ENCODE measurements around the gene PUS7L. TPM values are rescaled to one million over a fixed set of nuclear protein-coding genes. Genes with fewer than 3 reads are reported as not detected.

Gene PUS7L
- total and polyA plus RNA-seq, 2 of the 13 experiments (the other 11 are each of a cell fraction or from before 2014, with no cell fraction given) = 6.5 to 37.6 TPM

DNA sequence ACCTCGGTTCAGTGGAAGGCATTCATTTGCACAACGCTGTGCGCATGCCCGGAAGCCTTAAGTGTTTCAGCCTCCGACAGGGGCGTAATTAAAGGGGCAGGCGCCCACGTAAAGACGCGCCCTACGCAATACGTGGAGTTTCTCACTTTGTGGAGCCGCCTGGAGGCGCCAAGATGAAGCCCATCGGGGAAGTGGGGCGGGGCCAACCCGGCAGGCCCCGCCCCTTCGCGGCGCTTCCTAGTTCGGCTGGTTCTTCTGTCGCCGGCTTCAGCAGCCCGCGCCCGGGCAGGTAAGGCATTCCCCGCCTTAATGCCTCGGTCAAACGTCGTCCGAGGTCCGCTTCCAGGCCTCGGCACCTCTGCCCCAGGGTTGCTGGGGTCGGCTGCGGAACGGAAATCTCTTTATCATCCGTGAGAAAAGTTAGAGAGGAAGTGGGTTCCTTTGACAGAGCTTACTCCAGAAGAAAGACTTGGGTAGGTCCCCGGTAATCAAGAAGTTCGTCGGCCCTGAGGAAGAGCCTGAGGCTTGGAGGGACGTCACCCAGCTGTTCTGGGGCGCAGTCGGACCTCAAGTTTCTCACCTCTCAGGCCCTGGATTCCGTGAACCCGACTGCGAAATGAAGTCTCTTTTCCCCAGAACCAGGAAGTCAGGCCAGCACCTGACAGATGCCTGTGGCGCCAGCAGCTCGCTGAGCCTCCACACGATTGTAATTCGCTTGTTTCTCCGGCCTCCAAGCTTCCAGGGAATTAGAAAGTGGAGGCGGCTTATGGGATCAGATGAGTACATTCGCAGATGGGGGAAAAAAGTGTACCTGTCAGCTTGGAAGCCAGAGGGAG is at the start of gene PUS7L, which contains the start of gene IRAK4 (continued):
- TF ChIP-seq MTA1 (CRISPR knock-in tag; IDR thresholded peaks at IDR 0.05; ENCODE audit: borderline replicate concordance) (no peak), YY1 (IDR thresholded peaks at IDR 0.05; ENCODE audit: insufficient read depth, insufficient replicate concordance, low read depth, low read length) (peak; percentile 73), TBX2 (CRISPR knock-in tag; IDR thresholded peaks at IDR 0.05; ENCODE audit: borderline replicate concordance) (peak; percentile 12; the same call in 1 of the 2 replicates), NFATC3 (CRISPR knock-in tag; IDR thresholded peaks at IDR 0.05) (no peak), ZNF17 (CRISPR knock-in tag; IDR thresholded peaks at IDR 0.05) (no peak), NONO (IDR thresholded peaks at IDR 0.05) (no peak), NONO (CRISPR knock-in tag; conservative IDR thresholded peaks at IDR 0.05) (no peak), ZNF382 (CRISPR knock-in tag; IDR thresholded peaks at IDR 0.05; ENCODE audit: borderline replicate concordance) (no peak), ZSCAN22 (CRISPR knock-in tag; IDR thresholded peaks at IDR 0.05) (no peak), NFKBIZ (CRISPR knock-in tag; IDR thresholded peaks at IDR 0.05) (no peak), ZNF292 (CRISPR knock-in tag; IDR thresholded peaks at IDR 0.05; ENCODE audit: borderline replicate concordance, low read depth) (no peak), SMC3 (IDR thresholded peaks at IDR 0.05; ENCODE audit: low read length) (no peak), FLYWCH1 (CRISPR knock-in tag; IDR thresholded peaks at IDR 0.05) (no peak), KDM6A (CRISPR knock-in tag; IDR thresholded peaks at IDR 0.05; ENCODE audit: low read depth) (no peak), NRL (CRISPR knock-in tag; IDR thresholded peaks at IDR 0.05; ENCODE audit: borderline replicate concordance) (no peak), ZNF782 (CRISPR knock-in tag; IDR thresholded peaks at IDR 0.05; ENCODE audit: borderline replicate concordance) (no peak), ZBTB7B (CRISPR knock-in tag; IDR thresholded peaks at IDR 0.05) (no peak), HDAC2 (CRISPR knock-in tag; IDR thresholded peaks at IDR 0.05) (no peak; the same call in 1 of the 2 replicates), ZFX (CRISPR knock-in tag; IDR thresholded peaks at IDR 0.05; ENCODE audit: low read depth) (peak; percentile 50; the same call in 1 of the 2 replicates)
- TF ChIP-seq, protein P1, sequence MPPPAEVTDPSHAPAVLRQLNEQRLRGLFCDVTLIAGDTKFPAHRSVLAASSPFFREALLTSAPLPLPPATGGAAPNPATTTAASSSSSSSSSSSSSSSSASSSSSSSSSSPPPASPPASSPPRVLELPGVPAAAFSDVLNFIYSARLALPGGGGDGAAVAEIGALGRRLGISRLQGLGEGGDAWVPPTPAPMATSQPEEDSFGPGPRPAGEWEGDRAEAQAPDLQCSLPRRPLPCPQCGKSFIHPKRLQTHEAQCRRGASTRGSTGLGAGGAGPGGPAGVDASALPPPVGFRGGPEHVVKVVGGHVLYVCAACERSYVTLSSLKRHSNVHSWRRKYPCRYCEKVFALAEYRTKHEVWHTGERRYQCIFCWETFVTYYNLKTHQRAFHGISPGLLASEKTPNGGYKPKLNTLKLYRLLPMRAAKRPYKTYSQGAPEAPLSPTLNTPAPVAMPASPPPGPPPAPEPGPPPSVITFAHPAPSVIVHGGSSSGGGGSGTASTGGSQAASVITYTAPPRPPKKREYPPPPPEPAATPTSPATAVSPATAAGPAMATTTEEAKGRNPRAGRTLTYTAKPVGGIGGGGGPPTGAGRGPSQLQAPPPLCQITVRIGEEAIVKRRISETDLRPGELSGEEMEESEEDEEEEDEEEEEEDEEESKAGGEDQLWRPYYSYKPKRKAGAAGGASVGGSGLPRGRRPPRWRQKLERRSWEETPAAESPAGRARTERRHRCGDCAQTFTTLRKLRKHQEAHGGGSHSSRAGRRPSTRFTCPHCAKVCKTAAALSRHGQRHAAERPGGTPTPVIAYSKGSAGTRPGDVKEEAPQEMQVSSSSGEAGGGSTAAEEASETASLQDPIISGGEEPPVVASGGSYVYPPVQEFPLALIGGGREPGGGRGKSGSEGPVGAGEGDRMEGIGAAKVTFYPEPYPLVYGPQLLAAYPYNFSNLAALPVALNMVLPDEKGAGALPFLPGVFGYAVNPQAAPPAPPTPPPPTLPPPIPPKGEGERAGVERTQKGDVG (CRISPR knock-in tag; IDR thresholded peaks at IDR 0.05; ENCODE audit: borderline replicate concordance) = no peak
- TF ChIP-seq, protein P2, sequence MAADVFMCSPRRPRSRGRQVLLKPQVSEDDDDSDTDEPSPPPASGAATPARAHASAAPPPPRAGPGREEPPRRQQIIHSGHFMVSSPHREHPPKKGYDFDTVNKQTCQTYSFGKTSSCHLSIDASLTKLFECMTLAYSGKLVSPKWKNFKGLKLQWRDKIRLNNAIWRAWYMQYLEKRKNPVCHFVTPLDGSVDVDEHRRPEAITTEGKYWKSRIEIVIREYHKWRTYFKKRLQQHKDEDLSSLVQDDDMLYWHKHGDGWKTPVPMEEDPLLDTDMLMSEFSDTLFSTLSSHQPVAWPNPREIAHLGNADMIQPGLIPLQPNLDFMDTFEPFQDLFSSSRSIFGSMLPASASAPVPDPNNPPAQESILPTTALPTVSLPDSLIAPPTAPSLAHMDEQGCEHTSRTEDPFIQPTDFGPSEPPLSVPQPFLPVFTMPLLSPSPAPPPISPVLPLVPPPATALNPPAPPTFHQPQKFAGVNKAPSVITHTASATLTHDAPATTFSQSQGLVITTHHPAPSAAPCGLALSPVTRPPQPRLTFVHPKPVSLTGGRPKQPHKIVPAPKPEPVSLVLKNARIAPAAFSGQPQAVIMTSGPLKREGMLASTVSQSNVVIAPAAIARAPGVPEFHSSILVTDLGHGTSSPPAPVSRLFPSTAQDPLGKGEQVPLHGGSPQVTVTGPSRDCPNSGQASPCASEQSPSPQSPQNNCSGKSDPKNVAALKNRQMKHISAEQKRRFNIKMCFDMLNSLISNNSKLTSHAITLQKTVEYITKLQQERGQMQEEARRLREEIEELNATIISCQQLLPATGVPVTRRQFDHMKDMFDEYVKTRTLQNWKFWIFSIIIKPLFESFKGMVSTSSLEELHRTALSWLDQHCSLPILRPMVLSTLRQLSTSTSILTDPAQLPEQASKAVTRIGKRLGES (CRISPR knock-in tag; IDR thresholded peaks at IDR 0.05; ENCODE audit: borderline replicate concordance) = no peak
- TF ChIP-seq, protein P3, sequence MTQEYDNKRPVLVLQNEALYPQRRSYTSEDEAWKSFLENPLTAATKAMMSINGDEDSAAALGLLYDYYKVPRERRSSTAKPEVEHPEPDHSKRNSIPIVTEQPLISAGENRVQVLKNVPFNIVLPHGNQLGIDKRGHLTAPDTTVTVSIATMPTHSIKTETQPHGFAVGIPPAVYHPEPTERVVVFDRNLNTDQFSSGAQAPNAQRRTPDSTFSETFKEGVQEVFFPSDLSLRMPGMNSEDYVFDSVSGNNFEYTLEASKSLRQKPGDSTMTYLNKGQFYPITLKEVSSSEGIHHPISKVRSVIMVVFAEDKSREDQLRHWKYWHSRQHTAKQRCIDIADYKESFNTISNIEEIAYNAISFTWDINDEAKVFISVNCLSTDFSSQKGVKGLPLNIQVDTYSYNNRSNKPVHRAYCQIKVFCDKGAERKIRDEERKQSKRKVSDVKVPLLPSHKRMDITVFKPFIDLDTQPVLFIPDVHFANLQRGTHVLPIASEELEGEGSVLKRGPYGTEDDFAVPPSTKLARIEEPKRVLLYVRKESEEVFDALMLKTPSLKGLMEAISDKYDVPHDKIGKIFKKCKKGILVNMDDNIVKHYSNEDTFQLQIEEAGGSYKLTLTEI (CRISPR knock-in tag; conservative IDR thresholded peaks at IDR 0.05) = no peak

All from HepG2 (cell line).